GM23338 (cell line): Measurements from ENCODE around the gene PRMT3. TPM values are rescaled to one million over a fixed set of nuclear protein-coding genes. Genes with fewer than 3 reads are reported as not detected.

Experiments
- ATAC-seq: fragments of 200-7000 bp; cut with Tn5 transposase; 3 replicates; pipeline ENCODE4 v1.9.1; 2020
- DNase-seq: peaks from one replicate; pipeline ENCODE4 v3.0.0-alpha.2; 2015; ENCODE audit warnings: low spot score
- H2AFZ ChIP-seq: fragments of 200-600 bp; sonication (generic); 2 replicates; pipeline ENCODE4 v1.8.0; 2016; ENCODE audit warnings: antibody characterized with exemption, mild to moderate bottlenecking, moderate library complexity
- H3F3A ChIP-seq: fragments of 200-600 bp; sonication (generic); replicated peaks from 2 replicates; pipeline ENCODE4 v1.8.0; 2017; ENCODE audit warnings: antibody characterized with exemption, mixed run types, low read depth
- H3K27ac ChIP-seq: fragments of 200-600 bp; sonication (generic); 2 replicates; pipeline ENCODE4 v1.6.1; 2016; ENCODE audit warnings: low read depth
- H3K27me3 ChIP-seq: fragments of 200-600 bp; sonication (generic); 2 replicates; pipeline ENCODE4 v1.8.0; 2016; ENCODE audit warnings: mild to moderate bottlenecking, mixed run types, moderate library complexity; ENCODE audit not compliant: insufficient read depth
- H3K36me3 ChIP-seq: fragments of 200-600 bp; sonication (generic); 2 replicates; pipeline ENCODE4 v1.8.0; 2016; ENCODE audit warnings: mild to moderate bottlenecking; ENCODE audit not compliant: insufficient read depth
- H3K4me1 ChIP-seq: fragments of 200-600 bp; sonication (generic); 2 replicates; pipeline ENCODE4 v1.8.0; 2016; ENCODE audit warnings: mild to moderate bottlenecking, moderate library complexity; ENCODE audit not compliant: insufficient read depth
- H3K4me2 ChIP-seq: fragments of 200-600 bp; sonication (generic); 2 replicates; pipeline ENCODE4 v1.7.1; 2017; ENCODE audit warnings: mixed run types
- H3K4me3 ChIP-seq: fragments of 200-600 bp; sonication (generic); 2 replicates; pipeline ENCODE4 v1.6.1; 2016; ENCODE audit warnings: mixed run types
- H3K79me2 ChIP-seq: fragments of 200-600 bp; sonication (generic); replicated peaks from 2 replicates; pipeline ENCODE4 v1.8.0; 2017; ENCODE audit warnings: mild to moderate bottlenecking; ENCODE audit not compliant: insufficient read depth
- H3K9me2 ChIP-seq: fragments of 200-600 bp; sonication (generic); 2 replicates; pipeline ENCODE4 v1.8.0; 2017; ENCODE audit not compliant: insufficient read depth
- H4K20me1 ChIP-seq: fragments of 200-600 bp; sonication (generic); replicated peaks from 2 replicates; pipeline ENCODE4 v1.8.0; 2017; ENCODE audit warnings: mild to moderate bottlenecking; ENCODE audit not compliant: insufficient read depth
- H3K27ac Mint-ChIP-seq: 2 replicates; pipeline ENCODE4 v1.8.0; 2020; ENCODE audit warnings: inconsistent platforms, mild to moderate bottlenecking, moderate library complexity, mixed read lengths
- H3K27me3 Mint-ChIP-seq: 3 replicates; pipeline ENCODE4 v1.8.0; 2022; ENCODE audit warnings: low read depth, mild to moderate bottlenecking, moderate library complexity, mixed read lengths, inconsistent platforms; ENCODE audit not compliant: insufficient read depth, poor library complexity
- H3K36me3 Mint-ChIP-seq: 3 replicates; pipeline ENCODE4 v1.8.0; 2021; ENCODE audit warnings: low read depth, mild to moderate bottlenecking, inconsistent platforms, moderate library complexity, mixed read lengths
- H3K4me1 Mint-ChIP-seq: 3 replicates; pipeline ENCODE4 v1.8.0; 2020; ENCODE audit warnings: mild to moderate bottlenecking, inconsistent platforms, mixed read lengths
- H3K4me3 Mint-ChIP-seq: 3 replicates; pipeline ENCODE4 v1.8.0; 2021; ENCODE audit warnings: moderate library complexity, mild to moderate bottlenecking, inconsistent platforms, mixed read lengths
- H3K9me3 Mint-ChIP-seq: 3 replicates; pipeline ENCODE4 v1.8.0; 2020; ENCODE audit warnings: moderate library complexity, mild to moderate bottlenecking, inconsistent platforms, mixed read lengths
- CREB1 ChIP-seq: fragments of 250-450 bp; sonication (Bioruptor Pico); IDR thresholded peaks from 2 replicates; pipeline ENCODE4 v1.5.0; 2020; ENCODE audit warnings: low read depth, mild to moderate bottlenecking, moderate library complexity
- EZH2 ChIP-seq: fragments of 200-600 bp; sonication (generic); IDR thresholded peaks from one replicate; pipeline ENCODE4 v1.8.0; 2017; ENCODE audit warnings: antibody characterized with exemption, mild to moderate bottlenecking, low read depth; ENCODE audit not compliant: unreplicated experiment
- EZH2phosphoT487 ChIP-seq: fragments of 200-600 bp; sonication (generic); IDR thresholded peaks from one replicate; pipeline ENCODE4 v1.8.1; 2018; ENCODE audit warnings: antibody characterized with exemption; ENCODE audit not compliant: unreplicated experiment
- JUNB ChIP-seq: IDR thresholded peaks from one replicate; pipeline ENCODE4 v1.6.1; 2016; ENCODE audit warnings: antibody characterized with exemption; ENCODE audit not compliant: unreplicated experiment
- NANOG ChIP-seq: IDR thresholded peaks from 2 replicates; pipeline ENCODE4 v1.6.1; 2016; ENCODE audit warnings: antibody characterized with exemption, borderline replicate concordance
- POLR2AphosphoS5 ChIP-seq: IDR thresholded peaks from 2 replicates; pipeline ENCODE4 v1.6.1; 2016; ENCODE audit warnings: antibody characterized with exemption, low read depth
- STAT1 ChIP-seq: IDR thresholded peaks from one replicate; pipeline ENCODE4 v1.6.1; 2016; ENCODE audit warnings: antibody characterized with exemption; ENCODE audit not compliant: unreplicated experiment
- ZNF114 ChIP-seq: fragments of 250-450 bp; sonication (Bioruptor Pico); IDR thresholded peaks from 2 replicates; pipeline ENCODE4 v1.5.0; 2020; ENCODE audit warnings: mild to moderate bottlenecking, moderate library complexity
- ZNF331 ChIP-seq: fragments of 250-450 bp; sonication (Bioruptor Pico); IDR thresholded peaks from 2 replicates; pipeline ENCODE4 v1.5.0; 2020; ENCODE audit warnings: low read depth, mild to moderate bottlenecking, moderate library complexity
- polyA plus RNA-seq: library from polyadenylated mRNA; unstranded; fragments of >200 nt; fragmentation: Nextera tagmentation; extraction: Ambion mirVana; gene quantifications from 2 replicates; pipeline ENCODE4 v1.2.1, GENCODE V29; 2016
- total RNA-seq: library from RNA; depleted of rRNA; stranded (reverse); fragments of >200 nt; shearing (Covaris generic); gene quantifications from 2 replicates; pipeline ENCODE4 v1.2.3, GENCODE V29; 2014
- TF ChIP-seq, protein P1 (sequence below): IDR thresholded peaks from one replicate; pipeline ENCODE4 v1.6.1; 2018; ENCODE audit warnings: antibody characterized with exemption; ENCODE audit not compliant: unreplicated experiment
- TF ChIP-seq, protein P2 (sequence below), 2 experiments: fragments of 200-600 bp in 1 of 2; sonication (generic) in 1 of 2; conservative IDR thresholded peaks; 2 replicates each; pipeline versions ENCODE4 v1.5.1 to v1.6.1; 2016 to 2017; ENCODE audit warnings: antibody characterized with exemption in 2 of 2, low read depth in 2 of 2, mild to moderate bottlenecking in 2 of 2, moderate library complexity in 1 of 2
- TF ChIP-seq, protein P3 (sequence below): fragments of 250-450 bp; sonication (Bioruptor Pico); IDR thresholded peaks from 2 replicates; pipeline ENCODE4 v1.5.0; 2020; ENCODE audit warnings: mild to moderate bottlenecking, moderate library complexity
- TF ChIP-seq, protein P4 (sequence below): IDR thresholded peaks from 2 replicates; pipeline ENCODE4 v1.6.1; 2016; ENCODE audit warnings: antibody characterized with exemption

Gene PRMT3
- total and polyA plus RNA-seq, 2 experiments from 2014 or later, result 19.0 to 35.0 TPM

DNA sequence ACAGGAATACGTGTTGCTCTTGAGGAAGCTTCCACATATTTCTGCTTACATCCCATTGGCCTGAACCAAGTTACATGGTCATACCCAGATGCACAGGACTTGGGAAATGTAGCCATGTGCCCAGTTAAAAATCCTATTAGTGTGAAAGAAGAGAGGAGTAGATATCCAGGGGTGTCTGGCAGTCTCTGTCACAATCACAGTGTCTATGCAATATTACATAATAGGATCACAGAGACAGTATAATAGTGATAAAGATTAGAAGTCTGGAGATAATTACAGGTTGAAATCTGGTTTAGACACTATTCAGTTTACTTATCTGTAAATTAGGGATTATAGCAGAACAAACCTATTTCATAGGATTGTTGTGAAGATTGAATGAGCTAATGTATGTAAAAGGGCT, 149.3 kb downstream of the PRMT3 start:
- DNase-seq (no peak), ATAC-seq (no peak)
- H3K36me3 ChIP-seq, result no peaks in the 10 kb centered on the region
- H3K79me2 ChIP-seq, result no peaks in the 10 kb centered on the region
- no peak for TF ChIP-seq EZH2
- TF ChIP-seq JUNB, result no peak
- TF ChIP-seq, protein P1, sequence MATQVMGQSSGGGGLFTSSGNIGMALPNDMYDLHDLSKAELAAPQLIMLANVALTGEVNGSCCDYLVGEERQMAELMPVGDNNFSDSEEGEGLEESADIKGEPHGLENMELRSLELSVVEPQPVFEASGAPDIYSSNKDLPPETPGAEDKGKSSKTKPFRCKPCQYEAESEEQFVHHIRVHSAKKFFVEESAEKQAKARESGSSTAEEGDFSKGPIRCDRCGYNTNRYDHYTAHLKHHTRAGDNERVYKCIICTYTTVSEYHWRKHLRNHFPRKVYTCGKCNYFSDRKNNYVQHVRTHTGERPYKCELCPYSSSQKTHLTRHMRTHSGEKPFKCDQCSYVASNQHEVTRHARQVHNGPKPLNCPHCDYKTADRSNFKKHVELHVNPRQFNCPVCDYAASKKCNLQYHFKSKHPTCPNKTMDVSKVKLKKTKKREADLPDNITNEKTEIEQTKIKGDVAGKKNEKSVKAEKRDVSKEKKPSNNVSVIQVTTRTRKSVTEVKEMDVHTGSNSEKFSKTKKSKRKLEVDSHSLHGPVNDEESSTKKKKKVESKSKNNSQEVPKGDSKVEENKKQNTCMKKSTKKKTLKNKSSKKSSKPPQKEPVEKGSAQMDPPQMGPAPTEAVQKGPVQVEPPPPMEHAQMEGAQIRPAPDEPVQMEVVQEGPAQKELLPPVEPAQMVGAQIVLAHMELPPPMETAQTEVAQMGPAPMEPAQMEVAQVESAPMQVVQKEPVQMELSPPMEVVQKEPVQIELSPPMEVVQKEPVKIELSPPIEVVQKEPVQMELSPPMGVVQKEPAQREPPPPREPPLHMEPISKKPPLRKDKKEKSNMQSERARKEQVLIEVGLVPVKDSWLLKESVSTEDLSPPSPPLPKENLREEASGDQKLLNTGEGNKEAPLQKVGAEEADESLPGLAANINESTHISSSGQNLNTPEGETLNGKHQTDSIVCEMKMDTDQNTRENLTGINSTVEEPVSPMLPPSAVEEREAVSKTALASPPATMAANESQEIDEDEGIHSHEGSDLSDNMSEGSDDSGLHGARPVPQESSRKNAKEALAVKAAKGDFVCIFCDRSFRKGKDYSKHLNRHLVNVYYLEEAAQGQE, result no peak
- TF ChIP-seq NANOG, result no peak
- TF ChIP-seq, protein P2, sequence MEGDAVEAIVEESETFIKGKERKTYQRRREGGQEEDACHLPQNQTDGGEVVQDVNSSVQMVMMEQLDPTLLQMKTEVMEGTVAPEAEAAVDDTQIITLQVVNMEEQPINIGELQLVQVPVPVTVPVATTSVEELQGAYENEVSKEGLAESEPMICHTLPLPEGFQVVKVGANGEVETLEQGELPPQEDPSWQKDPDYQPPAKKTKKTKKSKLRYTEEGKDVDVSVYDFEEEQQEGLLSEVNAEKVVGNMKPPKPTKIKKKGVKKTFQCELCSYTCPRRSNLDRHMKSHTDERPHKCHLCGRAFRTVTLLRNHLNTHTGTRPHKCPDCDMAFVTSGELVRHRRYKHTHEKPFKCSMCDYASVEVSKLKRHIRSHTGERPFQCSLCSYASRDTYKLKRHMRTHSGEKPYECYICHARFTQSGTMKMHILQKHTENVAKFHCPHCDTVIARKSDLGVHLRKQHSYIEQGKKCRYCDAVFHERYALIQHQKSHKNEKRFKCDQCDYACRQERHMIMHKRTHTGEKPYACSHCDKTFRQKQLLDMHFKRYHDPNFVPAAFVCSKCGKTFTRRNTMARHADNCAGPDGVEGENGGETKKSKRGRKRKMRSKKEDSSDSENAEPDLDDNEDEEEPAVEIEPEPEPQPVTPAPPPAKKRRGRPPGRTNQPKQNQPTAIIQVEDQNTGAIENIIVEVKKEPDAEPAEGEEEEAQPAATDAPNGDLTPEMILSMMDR (conservative IDR thresholded peaks at IDR 0.05; ENCODE audit: low read depth in 2 of 2), result no peak
- TF ChIP-seq CREB1 (CRISPR knock-in tag), result no peak
- no peak for TF ChIP-seq ZNF331 (CRISPR knock-in tag)
- TF ChIP-seq STAT1, result no peak
- TF ChIP-seq, protein P3, sequence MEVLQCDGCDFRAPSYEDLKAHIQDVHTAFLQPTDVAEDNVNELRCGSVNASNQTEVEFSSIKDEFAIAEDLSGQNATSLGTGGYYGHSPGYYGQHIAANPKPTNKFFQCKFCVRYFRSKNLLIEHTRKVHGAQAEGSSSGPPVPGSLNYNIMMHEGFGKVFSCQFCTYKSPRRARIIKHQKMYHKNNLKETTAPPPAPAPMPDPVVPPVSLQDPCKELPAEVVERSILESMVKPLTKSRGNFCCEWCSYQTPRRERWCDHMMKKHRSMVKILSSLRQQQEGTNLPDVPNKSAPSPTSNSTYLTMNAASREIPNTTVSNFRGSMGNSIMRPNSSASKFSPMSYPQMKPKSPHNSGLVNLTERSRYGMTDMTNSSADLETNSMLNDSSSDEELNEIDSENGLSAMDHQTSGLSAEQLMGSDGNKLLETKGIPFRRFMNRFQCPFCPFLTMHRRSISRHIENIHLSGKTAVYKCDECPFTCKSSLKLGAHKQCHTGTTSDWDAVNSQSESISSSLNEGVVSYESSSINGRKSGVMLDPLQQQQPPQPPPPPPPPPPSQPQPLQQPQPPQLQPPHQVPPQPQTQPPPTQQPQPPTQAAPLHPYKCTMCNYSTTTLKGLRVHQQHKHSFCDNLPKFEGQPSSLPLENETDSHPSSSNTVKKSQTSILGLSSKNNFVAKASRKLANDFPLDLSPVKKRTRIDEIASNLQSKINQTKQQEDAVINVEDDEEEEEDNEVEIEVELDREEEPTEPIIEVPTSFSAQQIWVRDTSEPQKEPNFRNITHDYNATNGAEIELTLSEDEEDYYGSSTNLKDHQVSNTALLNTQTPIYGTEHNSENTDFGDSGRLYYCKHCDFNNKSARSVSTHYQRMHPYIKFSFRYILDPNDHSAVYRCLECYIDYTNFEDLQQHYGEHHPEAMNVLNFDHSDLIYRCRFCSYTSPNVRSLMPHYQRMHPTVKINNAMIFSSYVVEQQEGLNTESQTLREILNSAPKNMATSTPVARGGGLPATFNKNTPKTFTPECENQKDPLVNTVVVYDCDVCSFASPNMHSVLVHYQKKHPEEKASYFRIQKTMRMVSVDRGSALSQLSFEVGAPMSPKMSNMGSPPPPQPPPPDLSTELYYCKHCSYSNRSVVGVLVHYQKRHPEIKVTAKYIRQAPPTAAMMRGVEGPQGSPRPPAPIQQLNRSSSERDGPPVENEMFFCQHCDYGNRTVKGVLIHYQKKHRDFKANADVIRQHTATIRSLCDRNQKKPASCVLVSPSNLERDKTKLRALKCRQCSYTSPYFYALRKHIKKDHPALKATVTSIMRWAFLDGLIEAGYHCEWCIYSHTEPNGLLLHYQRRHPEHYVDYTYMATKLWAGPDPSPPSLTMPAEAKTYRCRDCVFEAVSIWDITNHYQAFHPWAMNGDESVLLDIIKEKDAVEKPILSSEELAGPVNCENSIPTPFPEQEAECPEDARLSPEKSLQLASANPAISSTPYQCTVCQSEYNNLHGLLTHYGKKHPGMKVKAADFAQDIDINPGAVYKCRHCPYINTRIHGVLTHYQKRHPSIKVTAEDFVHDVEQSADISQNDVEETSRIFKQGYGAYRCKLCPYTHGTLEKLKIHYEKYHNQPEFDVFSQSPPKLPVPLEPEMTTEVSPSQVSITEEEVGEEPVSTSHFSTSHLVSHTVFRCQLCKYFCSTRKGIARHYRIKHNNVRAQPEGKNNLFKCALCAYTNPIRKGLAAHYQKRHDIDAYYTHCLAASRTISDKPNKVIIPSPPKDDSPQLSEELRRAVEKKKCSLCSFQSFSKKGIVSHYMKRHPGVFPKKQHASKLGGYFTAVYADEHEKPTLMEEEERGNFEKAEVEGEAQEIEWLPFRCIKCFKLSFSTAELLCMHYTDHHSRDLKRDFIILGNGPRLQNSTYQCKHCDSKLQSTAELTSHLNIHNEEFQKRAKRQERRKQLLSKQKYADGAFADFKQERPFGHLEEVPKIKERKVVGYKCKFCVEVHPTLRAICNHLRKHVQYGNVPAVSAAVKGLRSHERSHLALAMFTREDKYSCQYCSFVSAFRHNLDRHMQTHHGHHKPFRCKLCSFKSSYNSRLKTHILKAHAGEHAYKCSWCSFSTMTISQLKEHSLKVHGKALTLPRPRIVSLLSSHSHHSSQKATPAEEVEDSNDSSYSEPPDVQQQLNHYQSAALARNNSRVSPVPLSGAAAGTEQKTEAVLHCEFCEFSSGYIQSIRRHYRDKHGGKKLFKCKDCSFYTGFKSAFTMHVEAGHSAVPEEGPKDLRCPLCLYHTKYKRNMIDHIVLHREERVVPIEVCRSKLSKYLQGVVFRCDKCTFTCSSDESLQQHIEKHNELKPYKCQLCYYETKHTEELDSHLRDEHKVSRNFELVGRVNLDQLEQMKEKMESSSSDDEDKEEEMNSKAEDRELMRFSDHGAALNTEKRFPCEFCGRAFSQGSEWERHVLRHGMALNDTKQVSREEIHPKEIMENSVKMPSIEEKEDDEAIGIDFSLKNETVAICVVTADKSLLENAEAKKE (CRISPR knock-in tag), result no peak
- TF ChIP-seq POLR2AphosphoS5, result no peak
- TF ChIP-seq EZH2phosphoT487, result no peak
- TF ChIP-seq, protein P4, sequence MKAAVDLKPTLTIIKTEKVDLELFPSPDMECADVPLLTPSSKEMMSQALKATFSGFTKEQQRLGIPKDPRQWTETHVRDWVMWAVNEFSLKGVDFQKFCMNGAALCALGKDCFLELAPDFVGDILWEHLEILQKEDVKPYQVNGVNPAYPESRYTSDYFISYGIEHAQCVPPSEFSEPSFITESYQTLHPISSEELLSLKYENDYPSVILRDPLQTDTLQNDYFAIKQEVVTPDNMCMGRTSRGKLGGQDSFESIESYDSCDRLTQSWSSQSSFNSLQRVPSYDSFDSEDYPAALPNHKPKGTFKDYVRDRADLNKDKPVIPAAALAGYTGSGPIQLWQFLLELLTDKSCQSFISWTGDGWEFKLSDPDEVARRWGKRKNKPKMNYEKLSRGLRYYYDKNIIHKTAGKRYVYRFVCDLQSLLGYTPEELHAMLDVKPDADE, result no peak
- no peak for TF ChIP-seq ZNF114
- H2AFZ ChIP-seq, result no peak overlapping the region
- Mint-ChIP-seq H3K27ac (no peak overlapping the region), H3K4me1 (no peaks in the 10 kb centered on the region), H3K27me3 (no peaks in the 10 kb centered on the region), H3K9me3 (peaks cover 23% of the 10 kb centered on the region), H3K36me3 (peaks cover 13% of the 10 kb centered on the region), H3K4me3 (no peak overlapping the region)
- no peaks in the 10 kb centered on the region for H3K4me1 ChIP-seq
- H3K9me2 ChIP-seq, result no peaks in the 10 kb centered on the region
- no peaks in the 10 kb centered on the region for H3K27me3 ChIP-seq
- H3K27ac ChIP-seq, result no peak overlapping the region
- no peaks in the 10 kb centered on the region for H4K20me1 ChIP-seq
- H3K4me3 ChIP-seq, result no peak overlapping the region
- no peak overlapping the region for H3K4me2 ChIP-seq
- H3F3A ChIP-seq, result no peaks in the 10 kb centered on the region
